ENCODE results near the gene HAGH.

HAGH gene

DNA sequence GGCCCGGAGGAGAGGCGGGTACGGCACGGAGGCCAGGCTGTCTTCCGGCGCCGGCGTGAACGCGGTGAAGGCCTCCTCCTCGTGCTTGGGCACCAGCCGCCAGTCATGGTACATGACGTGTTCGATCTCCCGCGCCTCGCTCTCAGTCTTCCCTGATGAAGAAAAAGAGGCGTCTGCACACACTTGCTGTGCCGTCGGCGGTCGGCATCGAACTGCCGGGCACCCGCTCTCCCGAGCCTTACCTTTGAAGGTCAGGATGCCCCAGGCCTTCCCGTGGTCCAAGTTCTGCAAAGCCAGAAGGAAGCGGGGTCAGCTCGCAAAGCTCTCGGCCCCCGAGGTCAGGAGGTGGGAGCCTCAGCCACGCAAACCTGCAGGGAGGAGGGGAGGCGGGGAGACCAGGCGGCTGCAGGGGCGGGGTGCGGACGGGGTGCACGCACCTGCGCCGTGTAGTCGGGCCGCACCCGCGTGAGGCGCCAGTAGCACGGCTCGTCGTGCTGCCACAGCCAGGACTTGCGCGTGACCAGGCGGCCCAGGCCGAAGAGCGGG lies 54.2 kb downstream of the HAGH start, which contains the start of gene EME2:
Gene EME2, plus strand, starts transcription at position 449 of the 546 bp plus-strand sequence. CDS start 418 bp downstream, outside the sequence.
- no peak for DNase-seq

DNA sequence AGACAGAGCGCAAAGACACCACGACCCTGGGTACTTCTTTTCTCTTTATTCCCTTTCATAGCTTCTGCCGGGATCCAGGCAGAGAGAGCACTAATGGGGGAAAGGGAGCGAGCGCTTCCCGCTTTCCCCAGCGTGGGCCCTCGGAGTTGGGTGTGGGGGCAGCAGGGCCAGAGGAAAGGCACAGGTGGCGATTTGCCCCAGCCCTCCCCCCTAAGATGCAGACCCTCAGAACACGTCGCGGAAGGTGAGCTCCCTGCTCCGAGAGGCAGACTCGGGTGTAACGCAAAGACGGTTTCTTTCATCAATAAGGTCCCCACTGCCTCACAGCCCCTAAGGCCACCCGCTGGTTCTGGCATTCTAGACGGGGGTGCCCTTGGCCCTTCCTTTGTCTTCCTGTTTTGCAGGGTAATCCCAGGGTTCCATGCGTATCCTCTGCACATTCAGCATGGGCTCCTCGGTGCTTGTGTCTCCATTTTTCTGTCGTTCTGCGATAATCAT lies 54.7 kb downstream of the HAGH start:
- DNase-seq, result no peak

DNA sequence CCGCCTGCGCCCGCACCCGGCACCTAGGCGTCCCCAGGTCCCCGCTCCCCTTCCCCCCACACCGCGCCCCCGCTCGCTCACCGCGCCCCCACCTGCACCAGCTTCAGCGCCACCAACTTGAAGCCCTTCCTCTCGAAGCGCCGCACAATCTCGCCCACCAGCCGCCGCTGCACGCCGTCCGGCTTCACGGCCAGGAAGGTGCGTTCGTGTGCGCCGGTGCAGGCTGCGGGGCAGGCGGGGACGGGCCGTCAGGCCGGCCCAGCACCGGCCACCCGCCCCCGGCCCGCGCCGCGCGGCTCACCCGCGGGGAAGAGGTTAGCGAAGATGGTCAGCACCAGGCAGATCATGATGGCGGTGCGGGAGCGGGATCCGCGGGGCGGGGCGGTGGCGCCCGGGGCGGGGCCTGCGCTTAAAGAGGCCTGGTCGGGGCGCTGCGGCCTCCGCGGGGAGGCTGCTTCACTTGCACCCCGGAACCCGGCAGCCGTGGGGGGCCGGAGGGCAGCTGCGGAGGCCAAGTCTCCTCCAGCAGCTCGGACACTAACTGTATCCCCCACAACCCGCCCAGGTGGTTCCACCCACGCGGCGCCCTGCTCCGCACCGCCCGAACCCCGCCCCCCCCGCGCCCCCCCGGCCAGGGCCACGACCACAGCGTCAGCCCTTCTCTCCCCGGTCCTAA lies 55.3 kb downstream of the HAGH start, which contains the start of gene NME3:
Gene NME3, minus strand, starts transcription at position 356 of the 676 bp plus-strand sequence. Its CDS starts 9 bp downstream, at position 347.
- no peak for DNase-seq

DNA sequence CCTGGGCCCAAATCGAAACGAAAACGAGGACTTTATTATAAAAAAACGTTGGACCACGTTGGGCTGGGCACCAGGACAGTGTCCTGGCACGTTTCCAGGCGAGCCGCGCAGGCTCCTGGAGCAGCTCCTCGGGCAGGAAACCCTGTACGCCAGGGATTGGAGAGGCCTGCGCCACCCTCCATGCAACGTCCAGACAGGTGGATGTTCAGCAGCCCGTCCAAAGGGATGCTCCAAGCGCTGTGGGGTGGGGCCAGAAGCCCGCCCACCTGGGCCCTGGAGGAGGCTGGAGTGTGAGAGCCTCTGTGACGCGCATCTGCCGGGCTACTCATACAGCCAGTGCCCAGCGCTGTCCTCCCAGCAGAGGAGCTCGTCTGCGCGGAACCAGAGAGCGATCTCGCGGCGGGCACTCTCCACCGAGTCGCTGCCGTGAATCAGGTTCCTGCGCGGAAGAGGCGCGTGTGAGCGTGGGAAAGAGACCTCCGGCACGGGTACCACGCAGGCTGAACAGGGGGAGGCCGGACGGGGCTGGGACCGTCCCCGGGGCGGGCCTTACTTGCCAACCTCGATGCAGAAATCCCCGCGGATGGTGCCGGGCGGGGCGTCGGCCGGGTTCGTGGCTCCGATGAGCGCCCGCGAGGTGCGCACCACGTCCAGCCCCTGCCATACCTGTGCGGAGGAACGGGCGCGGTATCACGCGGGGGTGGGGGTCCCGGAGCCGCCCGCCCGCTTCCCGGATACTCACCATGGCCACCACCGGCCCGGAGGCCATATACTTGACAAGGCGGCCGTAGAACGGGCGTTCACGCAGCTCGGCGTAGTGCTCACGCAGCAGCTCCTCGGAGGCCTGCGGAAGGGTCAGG lies 56.1 kb downstream of the HAGH start:
- DNase-seq, result peak; percentile 21

DNA sequence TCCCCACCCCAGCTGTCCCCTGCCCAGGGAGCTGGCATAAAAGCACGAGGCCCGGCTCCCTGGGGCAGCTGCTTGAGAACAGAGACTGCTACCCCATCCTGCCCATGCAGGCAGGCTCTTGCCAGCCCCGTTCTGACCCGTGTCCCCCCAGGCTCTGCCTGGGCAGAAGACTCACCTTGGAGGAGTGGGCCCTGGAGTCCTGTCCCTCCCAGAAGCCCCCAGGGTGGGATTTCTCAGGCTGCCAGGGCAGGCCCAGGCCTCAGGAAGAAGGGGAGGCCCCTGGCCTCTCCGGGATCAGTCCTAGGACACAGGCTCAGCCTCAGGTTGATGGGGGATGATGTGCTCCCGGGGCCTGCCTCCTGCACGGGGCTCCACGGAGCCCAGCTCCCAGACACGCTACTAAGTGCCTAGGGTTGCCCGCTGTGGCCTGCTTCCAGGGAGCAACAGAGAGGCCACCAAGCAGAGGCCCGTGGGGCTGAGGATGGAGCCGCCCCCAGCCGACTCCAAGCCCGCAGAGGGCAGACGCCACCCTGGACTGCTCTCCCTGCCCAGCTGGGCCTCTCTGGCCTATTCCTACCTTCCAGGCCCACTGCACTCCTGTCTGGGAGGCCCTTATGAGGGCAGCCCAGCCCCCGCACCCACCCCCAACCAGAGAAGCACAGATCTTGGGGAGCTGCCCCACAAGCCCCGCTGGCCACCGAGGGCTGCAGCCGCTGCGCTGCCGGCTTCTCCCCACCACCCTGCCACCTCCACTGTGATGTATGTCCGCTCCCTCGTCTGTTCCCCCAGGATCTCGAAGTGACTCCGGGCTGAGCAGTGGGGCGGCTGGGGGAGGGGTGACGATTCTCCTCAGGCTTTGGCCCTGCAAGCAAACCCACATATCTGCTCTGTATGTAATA lies 57.0 kb downstream of the HAGH start:
- DNase-seq, result no peak

DNA sequence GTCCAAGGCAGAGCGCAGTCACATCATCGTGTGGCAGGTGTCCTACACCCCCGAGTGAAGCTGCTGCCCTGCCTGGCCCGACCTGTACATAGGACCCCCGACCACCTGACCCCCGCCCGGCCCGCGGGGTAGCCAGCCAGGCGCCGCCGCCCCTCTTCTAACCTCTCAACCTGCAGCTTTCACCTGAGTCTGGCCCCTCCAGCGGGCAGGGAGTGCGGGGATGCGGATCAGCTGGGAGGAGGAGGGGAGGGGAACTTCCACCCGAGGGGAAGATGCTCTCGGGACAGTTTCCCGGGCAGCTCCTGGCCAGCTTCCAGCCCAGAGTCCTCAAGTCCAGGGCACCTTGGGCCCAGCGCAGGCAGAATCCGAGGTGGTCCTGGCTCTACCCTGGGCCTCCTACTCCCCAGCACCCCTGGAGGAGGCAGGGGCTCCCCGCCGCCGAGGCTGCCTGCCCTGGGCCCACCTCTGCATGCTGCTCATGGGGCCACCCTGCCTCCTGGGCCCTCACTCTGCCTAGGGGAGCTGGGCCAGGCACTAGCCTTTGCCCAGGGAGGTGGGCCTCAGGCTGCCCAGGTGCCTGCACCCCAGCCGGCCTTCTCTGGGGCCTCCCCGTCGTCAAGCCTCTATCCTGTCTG lies 57.7 kb downstream of the HAGH start:
- no peak for DNase-seq

DNA sequence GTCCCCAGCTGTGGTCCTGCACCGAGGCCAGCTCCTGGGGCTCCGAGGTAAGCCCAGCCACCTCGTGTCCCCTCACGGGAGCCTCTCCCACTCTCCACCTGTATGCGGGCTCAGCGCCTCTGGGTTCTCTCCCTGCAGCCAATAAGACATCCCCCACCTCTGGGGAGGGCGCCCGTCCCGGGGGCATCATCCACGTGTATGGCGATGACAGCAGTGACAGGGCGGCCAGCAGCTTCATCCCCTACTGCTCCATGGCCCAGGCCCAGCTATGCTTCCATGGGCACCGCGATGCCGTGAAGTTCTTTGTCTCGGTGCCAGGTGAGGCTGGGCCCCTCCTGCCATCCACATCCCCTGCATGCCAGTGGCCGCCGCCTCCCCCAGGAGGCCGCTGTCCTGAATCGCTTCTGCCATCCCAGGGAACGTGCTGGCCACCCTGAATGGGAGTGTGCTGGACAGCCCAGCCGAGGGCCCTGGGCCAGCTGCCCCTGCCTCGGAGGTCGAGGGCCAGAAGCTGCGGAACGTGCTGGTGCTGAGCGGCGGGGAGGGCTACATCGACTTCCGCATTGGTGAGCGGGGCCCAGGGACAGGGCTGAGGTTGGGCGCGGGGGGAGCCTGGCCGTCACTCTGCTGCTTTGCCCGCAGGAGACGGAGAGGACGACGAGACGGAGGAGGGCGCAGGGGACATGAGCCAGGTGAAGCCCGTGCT lies 58.4 kb downstream of the HAGH start:
- no peak for DNase-seq

DNA sequence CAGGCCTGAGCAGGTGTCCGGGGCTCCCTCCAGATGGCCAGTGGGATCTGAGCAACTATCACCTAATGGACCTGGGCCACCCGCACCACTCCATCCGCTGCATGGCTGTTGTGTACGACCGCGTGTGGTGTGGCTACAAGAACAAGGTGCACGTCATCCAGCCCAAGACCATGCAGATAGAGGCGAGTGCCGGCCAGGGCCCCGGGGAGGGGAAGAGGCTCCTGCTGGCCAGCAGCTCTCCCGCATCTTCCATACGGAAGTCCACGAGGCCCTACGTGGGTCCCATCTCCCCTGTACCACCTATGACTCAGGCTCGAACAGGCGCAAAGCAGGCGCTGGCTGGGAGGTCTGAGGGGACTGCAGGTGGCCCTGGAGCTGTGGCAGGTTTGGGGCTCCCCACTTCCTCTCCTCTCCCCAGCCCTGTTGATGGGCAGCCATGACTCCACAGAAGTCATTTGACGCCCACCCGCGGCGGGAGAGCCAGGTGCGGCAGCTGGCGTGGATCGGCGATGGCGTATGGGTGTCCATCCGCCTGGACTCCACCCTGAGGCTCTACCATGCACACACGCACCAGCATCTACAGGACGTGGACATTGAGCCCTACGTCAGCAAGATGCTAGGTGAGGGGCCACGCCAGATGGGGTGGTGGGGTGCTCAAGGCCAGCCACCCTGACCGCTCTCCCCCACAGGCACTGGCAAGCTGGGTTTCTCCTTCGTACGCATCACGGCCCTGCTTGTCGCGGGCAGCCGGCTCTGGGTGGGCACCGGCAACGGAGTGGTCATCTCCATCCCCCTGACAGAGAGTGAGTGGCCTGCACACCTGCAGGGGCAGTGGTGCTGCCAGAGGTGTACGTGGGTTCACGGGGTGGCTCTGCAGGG lies 59.3 kb downstream of the HAGH start:
- no peak for DNase-seq

DNA sequence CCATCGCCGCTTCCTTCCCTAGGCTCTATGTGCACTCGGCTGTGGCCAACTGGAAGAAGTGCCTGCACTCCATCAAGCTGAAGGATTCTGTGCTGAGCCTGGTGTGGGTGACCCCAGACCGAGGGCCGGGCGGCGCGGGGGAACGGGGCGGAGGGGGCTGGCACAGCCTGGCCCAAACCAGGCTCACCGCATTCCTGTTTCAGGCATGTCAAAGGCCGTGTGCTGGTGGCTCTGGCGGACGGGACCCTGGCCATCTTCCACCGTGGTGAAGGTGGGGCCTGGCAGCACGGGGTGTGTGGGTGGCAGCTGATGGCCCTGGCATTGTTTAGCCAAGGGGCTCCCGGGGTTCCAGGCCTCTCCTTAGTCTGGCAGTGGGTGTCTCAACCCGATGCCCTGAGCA lies 59.9 kb downstream of the HAGH start:
- no peak for DNase-seq

DNA sequence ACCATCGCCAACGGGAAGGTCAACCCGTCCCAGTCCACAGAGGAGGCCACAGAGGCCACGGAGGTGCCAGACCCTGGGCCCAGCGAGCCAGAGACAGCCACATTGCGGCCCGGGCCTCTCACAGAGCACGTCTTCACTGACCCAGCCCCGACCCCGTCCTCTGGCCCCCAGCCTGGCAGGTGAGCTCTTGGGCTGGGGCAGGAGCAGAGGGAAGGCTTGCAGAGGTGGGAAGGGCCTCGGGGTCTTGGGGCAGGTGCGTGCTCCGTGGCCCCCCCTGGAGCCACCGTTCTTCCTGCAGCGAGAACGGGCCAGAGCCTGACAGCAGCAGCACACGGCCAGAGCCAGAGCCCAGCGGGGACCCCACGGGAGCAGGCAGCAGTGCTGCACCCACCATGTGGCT lies 60.4 kb downstream of the HAGH start:
- DNase-seq, result no peak

DNA sequence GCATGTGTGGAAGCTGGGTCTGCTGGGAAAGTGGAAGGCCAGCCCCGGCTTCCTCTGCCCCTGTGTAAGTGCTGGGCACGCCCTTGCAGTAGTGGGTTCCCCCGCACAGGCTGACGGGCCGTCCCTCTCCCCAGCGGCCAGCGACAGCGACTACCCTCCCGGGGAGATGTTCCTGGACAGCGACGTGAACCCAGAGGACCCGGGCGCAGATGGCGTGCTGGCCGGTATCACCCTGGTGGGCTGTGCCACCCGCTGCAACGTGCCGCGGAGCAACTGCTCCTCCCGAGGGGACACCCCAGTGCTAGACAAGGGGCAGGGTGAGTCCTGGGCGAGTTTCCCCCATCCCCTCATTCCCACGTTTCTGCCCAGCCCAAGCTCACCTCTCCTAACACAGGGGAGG lies 60.8 kb downstream of the HAGH start:
- DNase-seq, result no peak

DNA sequence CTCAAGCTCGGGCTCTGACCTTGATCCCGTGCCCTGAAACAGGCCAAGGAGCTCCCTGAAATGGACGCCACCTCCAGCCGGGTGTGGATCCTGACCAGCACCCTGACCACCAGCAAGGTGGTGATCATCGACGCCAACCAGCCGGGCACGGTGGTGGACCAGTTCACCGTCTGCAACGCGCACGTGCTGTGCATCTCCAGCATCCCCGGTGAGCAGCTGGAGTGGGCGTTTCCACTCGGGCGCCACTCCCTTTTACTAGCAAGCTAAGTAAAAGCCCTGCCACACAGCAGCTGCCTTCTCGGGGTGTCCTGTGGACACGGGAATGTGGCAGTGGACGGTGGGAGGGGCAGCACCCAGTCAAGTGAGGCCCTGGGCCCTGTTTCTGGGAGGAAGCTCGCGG lies 61.7 kb downstream of the HAGH start:
- no peak for DNase-seq

DNA sequence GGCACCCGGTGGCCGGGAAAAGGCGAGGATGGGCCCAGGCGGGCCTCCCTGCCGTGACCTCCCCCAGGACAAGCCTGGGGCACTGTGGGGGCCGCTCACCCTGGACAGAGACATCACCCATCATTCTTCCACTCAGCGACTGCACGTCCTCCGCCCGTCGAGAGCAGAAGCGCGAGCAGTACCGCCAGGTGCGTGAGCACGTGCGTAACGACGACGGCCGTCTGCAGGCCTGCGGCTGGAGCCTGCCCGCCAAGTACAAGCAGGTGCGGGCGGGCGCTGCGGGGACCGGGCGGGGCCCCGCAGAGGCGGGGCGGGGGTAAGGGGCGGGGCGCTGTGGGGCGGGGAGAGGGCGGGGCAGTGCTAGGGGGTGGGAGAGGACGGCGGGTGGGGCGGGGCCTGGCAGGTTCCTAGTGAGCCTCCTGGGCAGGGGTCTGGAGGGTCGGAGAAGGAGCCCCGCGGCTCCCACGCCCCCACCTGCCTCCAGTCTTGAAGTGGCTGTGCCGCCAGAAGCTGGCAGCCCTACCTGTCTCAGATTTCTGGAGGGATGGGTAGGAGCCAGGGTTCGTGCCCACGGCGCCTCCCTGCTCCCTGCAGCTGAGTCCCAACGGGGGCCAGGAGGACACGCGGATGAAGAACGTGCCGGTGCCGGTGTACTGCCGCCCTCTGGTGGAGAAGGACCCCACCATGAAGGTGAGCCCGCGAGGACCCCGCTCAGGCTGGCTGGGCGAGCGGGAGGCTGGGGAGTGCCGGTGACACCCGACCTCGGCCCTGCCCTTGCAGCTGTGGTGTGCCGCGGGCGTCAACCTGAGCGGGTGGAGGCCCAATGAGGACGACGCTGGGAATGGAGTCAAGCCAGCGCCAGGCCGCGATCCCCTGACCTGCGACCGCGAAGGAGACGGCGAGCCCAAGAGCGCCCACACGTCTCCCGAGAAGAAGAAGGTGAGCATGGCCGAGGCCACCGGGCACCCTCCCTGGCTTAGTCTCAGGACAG lies 62.8 kb downstream of the HAGH start:
- no peak for DNase-seq

DNA sequence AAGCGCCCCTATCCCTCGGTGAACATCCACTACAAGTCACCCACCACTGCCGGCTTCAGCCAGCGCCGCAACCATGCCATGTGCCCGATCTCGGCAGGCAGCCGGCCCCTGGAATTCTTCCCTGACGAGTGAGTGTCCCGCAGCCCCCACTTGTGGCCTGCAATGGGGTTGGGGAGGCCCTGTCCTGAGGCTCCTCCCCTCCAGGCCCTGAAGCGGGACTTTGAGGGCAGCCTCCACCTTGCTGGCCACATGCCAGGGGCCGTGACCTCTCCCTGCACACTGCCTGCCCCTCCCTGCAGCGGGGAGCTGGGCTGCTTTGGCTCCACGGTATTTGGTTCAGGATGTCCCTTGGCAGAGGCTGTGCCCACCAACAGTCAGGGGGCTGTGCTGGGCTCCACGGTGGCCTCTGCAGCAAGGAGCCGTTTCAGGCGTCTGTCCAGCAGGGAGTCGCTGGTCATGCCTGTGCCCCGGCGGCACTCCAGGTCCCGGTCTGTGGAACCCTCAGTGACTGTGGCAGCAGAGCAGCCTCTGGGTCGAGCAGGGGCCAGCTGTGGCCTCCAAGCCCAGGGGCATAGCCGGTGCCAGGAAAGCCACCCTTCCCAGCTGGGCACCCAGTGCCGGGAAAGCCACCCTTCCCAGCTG lies 63.6 kb downstream of the HAGH start:
- no peak for DNase-seq

DNA sequence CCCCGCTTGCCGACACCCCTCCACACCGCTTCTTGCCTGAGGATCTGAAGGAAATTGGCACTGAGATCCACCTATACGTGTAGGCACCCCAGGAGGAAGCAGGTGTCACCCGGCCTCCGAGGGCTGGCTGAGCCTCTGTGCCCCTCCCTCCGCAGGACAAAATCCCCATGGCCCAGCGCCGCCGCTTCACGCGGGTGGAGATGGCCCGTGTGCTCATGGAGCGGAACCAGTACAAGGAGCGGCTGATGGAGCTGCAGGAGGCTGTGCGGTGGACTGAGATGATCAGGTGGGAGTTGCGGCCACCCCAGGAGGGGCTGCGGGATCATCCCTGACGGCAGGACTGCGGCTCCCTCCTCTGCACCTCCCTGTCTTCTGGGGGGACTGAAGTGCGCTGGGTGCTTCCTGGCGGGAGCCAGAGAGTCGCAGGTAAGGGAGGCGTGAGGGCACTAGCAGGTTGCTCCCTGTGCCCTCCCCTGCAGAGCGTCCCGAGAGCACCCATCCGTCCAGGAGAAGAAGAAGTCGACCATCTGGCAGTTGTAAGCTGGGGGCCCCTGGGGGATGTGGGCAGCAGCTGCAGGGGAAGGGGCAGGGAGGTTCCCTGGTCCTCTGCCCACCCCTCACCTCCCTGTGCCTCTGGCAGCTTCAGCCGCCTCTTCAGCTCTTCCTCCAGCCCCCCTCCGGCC lies 64.3 kb downstream of the HAGH start:
- no peak for DNase-seq

DNA sequence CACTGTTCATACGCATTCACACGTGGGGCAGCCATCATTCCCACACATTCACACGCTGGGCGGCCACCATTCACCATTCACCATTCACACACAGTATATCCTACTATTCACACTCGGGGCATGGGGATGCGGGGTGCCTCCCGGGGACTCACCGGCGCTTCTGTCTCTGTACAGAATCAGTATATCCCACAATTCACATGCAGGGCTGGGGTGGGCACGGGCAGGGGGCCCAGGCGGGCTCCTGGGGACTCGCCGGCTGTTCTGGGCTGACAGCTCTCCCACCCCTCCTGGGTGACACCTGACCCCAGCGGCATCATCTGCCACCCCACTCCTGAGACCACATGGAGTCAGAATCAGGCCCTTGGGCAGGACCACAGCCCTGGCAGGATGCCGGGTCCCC lies 64.9 kb downstream of the HAGH start:
- DNase-seq, result no peak

DNA sequence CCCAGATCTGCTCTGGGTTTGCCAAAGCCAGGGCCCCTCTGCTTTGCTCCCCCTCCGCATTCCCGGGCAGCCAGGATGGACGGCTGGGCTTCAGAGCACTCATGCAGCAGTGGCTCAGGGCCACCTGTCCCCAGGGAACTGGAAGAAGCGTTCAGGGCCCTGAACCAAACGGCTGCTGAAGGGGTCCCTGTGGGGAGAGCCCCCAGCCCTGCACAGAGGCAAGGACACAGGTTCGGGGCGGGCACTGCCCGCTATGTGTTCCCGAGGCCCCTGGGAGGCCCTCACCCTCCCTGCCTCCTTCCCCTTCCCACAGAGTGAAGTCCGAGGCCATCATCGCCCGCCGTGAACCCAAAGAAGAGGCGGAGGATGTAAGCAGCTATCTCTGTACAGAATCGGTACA lies 65.7 kb downstream of the HAGH start:
- DNase-seq, result no peak

DNA sequence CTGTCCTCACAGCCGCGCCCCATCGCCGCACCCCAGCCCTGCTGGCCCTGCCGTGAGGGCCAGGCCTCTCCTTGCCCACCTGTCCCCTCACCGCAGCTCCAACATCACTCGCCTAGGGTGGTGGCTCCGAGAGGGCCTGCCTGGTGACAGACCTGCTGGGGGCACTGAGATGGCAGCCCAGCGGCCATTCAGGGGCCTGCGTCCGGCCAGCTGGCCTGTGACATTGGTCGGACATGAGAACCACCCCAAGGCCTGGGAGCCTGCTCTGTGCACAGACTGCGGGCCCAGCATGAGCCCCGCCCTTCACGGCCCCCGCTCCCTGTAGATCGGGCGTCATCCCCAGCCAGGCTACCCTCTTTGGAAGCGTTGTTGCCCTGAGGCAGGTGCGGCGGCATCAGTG lies 67.1 kb downstream of the HAGH start:
- DNase-seq, result no peak
